GM06990 (cell line): ENCODE data around the gene FSTL4.

Experiments used
- DNase-seq: peaks from one replicate; pipeline ENCODE4 v3.0.0-alpha.2; 2011; ENCODE audit not compliant: insufficient read length; ENCODE audit errors: extremely low read depth
- H3K27me3 ChIP-seq: replicated peaks from 2 replicates; pipeline ENCODE4 v1.6.0; 2011; ENCODE audit warnings: low read length; ENCODE audit not compliant: control insufficient read depth, insufficient read depth
- H3K36me3 ChIP-seq: 2 replicates; pipeline ENCODE4 v1.5.1; 2011; ENCODE audit warnings: low read length; ENCODE audit not compliant: control insufficient read depth, insufficient read depth
- H3K4me3 ChIP-seq: replicated peaks from 2 replicates; pipeline ENCODE4 v1.5.1; 2011; ENCODE audit warnings: low read depth, mild to moderate bottlenecking, control low read depth, low read length
- TF ChIP-seq, protein P1 (sequence below): IDR thresholded peaks from 2 replicates; pipeline ENCODE4 v1.5.1; 2011; ENCODE audit warnings: low read length, control low read depth, mild to moderate bottlenecking, inconsistent platforms; ENCODE audit not compliant: insufficient read depth, poor library complexity, severe bottlenecking

The FSTL4 gene

DNA sequence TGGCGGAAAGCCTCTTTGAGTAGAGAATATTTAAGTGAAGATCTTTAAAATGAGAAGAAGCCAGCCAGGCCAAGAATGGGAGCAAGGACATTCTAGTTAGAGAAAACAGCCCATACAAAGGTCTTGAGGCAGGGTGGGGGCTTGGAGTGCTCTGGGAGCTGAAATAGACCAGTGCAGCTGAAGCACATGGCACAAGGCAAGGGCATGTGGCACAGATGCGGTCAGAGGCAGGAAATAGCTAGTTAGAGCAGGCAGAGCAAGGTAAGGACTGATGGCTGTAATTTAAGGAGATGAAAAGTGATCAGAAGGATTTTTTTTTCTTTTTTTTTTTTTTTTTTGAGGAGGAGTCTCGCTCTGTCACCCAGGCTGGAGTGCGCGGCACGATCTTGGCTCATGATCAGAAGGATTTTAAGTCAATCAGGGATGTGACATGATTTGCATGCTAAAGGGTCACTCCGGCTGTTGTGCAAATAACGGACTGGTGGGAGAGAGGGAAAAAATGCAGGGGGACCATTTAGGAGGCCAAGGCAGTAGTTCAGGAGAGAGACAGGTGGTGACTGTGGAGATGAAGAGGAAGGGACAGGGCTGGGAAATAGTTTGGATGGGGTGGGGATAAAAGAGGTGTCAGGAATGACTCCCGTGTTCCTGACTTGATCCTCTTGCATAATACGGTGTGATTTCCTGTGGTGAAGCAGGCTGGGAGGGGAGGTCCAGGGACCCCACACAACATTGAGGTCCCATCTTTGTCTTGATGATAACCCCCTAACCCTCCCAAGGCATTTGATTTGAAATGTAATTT lies 352.9 kb downstream of the FSTL4 start:
- Histone ChIP-seq H3K27me3 (no peaks in the 10 kb centered on the region), H3K36me3 (no peaks in the 10 kb centered on the region), H3K4me3 (no peak overlapping the region)
- DNase-seq: no peak
- TF ChIP-seq, protein P1, sequence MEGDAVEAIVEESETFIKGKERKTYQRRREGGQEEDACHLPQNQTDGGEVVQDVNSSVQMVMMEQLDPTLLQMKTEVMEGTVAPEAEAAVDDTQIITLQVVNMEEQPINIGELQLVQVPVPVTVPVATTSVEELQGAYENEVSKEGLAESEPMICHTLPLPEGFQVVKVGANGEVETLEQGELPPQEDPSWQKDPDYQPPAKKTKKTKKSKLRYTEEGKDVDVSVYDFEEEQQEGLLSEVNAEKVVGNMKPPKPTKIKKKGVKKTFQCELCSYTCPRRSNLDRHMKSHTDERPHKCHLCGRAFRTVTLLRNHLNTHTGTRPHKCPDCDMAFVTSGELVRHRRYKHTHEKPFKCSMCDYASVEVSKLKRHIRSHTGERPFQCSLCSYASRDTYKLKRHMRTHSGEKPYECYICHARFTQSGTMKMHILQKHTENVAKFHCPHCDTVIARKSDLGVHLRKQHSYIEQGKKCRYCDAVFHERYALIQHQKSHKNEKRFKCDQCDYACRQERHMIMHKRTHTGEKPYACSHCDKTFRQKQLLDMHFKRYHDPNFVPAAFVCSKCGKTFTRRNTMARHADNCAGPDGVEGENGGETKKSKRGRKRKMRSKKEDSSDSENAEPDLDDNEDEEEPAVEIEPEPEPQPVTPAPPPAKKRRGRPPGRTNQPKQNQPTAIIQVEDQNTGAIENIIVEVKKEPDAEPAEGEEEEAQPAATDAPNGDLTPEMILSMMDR: no peak

DNA sequence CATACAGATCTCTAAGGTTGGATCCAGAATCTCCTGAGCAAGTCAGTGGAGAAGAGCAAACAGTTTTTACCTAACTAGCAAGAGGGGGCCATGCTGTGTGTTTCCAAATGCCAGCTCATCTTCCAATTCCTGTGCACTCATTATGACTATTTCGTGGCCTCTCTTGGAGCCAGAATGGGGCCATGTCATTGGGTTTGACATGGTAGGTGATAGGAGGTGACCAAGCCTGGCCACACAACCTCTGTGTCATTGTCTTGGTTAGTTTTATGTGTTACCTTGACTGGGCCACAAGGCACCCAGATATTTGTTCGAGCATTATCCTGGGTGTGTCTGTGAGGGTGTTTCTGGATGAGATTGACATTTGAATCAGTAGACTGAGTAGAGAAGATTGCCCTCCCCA lies 354.4 kb downstream of the FSTL4 start:
- no peak overlapping the region for H3K4me3 ChIP-seq
- TF ChIP-seq, protein P1: no peak
- H3K36me3 ChIP-seq: no peaks in the 10 kb centered on the region
- no peaks in the 10 kb centered on the region for H3K27me3 ChIP-seq
- DNase-seq: no peak

DNA sequence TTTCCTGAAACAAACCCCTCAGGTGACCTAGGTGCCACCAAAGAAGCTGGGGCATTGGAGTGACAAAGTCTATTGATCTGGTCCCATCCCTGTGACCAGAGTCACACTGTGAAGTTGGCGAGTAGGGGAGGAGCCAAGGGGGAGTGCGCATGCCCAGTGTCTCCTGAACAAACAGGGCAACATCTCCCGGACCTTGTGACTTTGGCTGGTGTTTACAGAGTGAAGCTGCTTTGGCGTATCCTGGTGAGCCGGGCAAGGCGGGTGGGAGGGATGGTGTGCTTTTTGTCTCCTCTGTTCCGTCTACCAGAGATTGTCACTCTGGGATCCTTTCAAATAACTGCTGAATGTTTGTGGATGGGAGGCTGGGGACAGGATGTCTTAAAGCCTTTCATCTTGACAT lies 356.1 kb downstream of the FSTL4 start:
- no peak for DNase-seq
- TF ChIP-seq, protein P1: no peak
- Histone ChIP-seq H3K27me3 (no peaks in the 10 kb centered on the region), H3K36me3 (no peaks in the 10 kb centered on the region), H3K4me3 (no peak overlapping the region)

DNA sequence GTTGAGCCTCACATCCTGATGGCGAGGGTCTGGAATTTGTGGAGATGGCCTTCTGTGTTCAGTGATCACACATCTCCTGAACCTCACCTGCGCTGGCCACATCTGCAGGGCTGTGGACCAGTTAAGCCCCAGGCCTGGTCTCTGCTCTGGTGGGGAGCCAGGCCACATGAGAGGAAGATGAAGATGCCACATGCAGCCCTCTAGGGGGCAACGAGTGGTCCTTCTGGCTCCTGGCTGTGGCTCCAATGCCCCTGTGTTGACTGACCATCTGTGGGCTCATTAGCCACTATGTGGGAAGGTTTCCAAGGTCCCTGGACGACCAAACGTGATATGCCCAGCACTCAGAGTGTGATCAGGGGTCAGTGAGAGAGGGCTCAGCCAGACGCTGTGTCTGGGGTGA lies 357.5 kb downstream of the FSTL4 start:
- Histone ChIP-seq H3K27me3 (no peaks in the 10 kb centered on the region), H3K36me3 (no peaks in the 10 kb centered on the region), H3K4me3 (no peak overlapping the region)
- DNase-seq: no peak
- TF ChIP-seq, protein P1: no peak

DNA sequence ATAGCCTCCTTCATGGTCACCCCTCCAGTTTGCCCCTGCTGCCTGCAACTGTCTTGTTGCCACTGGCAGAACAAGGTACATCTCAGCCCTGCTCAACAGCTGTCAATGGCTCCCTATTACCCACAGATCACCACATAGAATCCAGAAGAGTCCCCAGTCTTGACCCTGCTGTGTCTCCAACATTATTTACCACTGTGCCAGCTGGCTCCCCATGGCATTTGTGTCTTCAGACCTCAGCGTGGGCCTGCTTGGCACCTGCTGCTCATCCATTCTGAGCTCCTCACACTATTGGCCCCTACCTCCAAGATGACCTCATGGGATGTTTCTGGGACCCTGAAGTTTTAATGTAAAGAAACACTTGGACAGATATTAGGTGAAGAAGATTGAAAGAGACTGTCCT lies 358.7 kb downstream of the FSTL4 start:
- Histone ChIP-seq H3K36me3 (no peaks in the 10 kb centered on the region), H3K4me3 (no peak overlapping the region), H3K27me3 (no peaks in the 10 kb centered on the region)
- TF ChIP-seq, protein P1: no peak
- DNase-seq: no peak
